GM19467 (cell line): ENCODE data around the gene ZDHHC9.

Source experiments
- ATAC-seq: cut with Tn5 transposase; IDR thresholded peaks from one replicate; pipeline ENCODE4 v1.9.1; 2021; ENCODE audit warnings: mild to moderate bottlenecking, moderate library complexity; ENCODE audit not compliant: unreplicated experiment

The ZDHHC9 gene

GRCh38 chrX:129768586-129769466 is 74.9 kb downstream of the ZDHHC9 start:
- ATAC-seq, result no peak

GRCh38 chrX:129768186-129768585 is 75.5 kb downstream of the ZDHHC9 start:
- no peak for ATAC-seq

- ATAC-seq, result no peak
Measured at GRCh38 chrX:129763666-129764065, 80.0 kb downstream of the ZDHHC9 start.

GRCh38 chrX:129762448-129762847 is 81.2 kb downstream of the ZDHHC9 start:
- ATAC-seq, result no peak

- no peak for ATAC-seq
Measured at GRCh38 chrX:129761596-129761995, 82.1 kb downstream of the ZDHHC9 start.

GRCh38 chrX:129760981-129761380 is 82.7 kb downstream of the ZDHHC9 start:
- no peak for ATAC-seq

- no peak for ATAC-seq
Measured at GRCh38 chrX:129760155-129760554, 83.5 kb downstream of the ZDHHC9 start.

- no peak for ATAC-seq
Measured at GRCh38 chrX:129759576-129760061, 84.1 kb downstream of the ZDHHC9 start.

GRCh38 chrX:129755779-129756650 is 87.7 kb downstream of the ZDHHC9 start:
- no peak for ATAC-seq

- ATAC-seq, result no peak
Measured at GRCh38 chrX:129754056-129755024, 89.3 kb downstream of the ZDHHC9 start.
